ENCODE results near the gene NECTIN1. TPM values are rescaled to one million over a fixed set of nuclear protein-coding genes. Genes with fewer than 3 reads are reported as not detected.

The NECTIN1 gene
- total RNA-seq, 1 donor from 2014 or later, result 85.3 TPM

DNA sequence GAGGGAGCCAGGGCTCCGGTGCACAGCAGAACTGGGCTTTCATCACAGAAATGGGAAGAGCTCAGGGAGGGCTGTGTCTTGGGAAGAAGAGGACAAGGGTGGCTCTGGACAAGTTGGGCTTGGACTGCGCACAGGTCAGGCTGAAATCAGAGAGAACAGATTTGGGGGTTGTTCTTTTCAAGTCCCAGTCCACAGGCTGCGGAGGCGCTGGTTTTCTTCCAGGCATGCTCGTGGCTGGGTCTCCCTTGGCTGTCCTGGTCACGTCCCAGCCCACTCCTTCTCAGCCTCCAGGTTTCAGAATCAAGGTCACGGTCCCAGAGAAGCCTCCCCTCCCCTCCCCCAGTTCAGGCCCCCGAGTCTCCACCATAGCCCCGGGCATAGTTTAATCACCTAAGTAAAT lies 17.0 kb downstream of the NECTIN1 start:
- DNase-seq (ENCODE audit: low read depth) (no peak), FAIRE-seq (no peak)
- TF ChIP-seq, protein P1, sequence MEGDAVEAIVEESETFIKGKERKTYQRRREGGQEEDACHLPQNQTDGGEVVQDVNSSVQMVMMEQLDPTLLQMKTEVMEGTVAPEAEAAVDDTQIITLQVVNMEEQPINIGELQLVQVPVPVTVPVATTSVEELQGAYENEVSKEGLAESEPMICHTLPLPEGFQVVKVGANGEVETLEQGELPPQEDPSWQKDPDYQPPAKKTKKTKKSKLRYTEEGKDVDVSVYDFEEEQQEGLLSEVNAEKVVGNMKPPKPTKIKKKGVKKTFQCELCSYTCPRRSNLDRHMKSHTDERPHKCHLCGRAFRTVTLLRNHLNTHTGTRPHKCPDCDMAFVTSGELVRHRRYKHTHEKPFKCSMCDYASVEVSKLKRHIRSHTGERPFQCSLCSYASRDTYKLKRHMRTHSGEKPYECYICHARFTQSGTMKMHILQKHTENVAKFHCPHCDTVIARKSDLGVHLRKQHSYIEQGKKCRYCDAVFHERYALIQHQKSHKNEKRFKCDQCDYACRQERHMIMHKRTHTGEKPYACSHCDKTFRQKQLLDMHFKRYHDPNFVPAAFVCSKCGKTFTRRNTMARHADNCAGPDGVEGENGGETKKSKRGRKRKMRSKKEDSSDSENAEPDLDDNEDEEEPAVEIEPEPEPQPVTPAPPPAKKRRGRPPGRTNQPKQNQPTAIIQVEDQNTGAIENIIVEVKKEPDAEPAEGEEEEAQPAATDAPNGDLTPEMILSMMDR (IDR thresholded peaks at IDR 0.05; ENCODE audit: insufficient read depth, low read length, severe bottlenecking), result no peak
- no peaks in the 10 kb centered on the region for H3K27me3 ChIP-seq (ENCODE audit: control insufficient read depth, insufficient read depth, low read length)
- H3K4me3 ChIP-seq (ENCODE audit: low read depth, low read length), result no peak overlapping the region
- peaks cover 41% of the 10 kb centered on the region for H3K36me3 ChIP-seq (ENCODE audit: control insufficient read depth, insufficient read depth, low read length)

DNA sequence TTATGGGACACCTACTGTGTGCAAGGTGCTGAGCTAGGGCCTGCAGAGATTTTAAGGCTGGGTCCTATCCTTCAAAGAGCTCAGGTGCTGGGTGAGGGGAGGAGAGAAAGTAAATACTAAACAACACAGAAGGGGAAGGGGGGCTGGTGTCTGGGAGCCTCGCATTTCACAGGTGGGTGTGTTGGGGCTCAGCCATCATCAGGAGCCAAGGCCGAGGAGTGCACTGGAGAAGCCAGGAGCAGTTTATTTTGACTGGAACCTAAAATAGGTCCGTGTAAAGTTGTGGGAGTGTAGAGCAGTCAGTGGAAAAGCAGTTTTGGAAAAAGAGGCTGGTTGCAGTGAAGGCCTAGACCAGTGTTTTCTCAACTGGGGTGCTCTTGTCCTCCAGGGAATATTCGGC lies 17.5 kb downstream of the NECTIN1 start:
- Histone ChIP-seq H3K4me3 (ENCODE audit: low read depth, low read length) (no peak overlapping the region), H3K36me3 (ENCODE audit: control insufficient read depth, insufficient read depth, low read length) (peaks cover 39% of the 10 kb centered on the region), H3K27me3 (ENCODE audit: control insufficient read depth, insufficient read depth, low read length) (no peaks in the 10 kb centered on the region)
- FAIRE-seq, result no peak
- no peak for DNase-seq (ENCODE audit: low read depth)
- TF ChIP-seq, protein P1 (IDR thresholded peaks at IDR 0.05; ENCODE audit: insufficient read depth, low read length, severe bottlenecking), result no peak

DNA sequence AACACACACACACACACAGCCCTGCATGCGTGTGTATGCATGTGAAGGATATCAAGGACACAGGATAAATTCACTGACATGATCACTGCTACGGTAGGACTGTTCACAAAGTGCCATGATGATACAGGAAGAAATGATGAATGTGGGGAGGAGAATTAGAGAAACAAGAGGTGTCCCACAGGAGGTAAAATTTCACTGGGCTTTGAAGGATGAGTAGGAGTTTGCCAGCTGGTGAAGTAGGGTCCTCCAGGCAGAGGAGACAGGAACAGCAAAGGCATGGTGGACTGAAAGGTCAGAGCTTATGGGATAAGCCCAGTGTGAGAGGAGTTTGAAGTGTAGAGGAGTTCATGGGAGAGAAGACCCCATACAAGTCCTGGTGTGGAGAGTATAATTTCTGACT lies 18.6 kb downstream of the NECTIN1 start:
- no peak for FAIRE-seq
- peaks cover 38% of the 10 kb centered on the region for H3K36me3 ChIP-seq (ENCODE audit: control insufficient read depth, insufficient read depth, low read length)

DNA sequence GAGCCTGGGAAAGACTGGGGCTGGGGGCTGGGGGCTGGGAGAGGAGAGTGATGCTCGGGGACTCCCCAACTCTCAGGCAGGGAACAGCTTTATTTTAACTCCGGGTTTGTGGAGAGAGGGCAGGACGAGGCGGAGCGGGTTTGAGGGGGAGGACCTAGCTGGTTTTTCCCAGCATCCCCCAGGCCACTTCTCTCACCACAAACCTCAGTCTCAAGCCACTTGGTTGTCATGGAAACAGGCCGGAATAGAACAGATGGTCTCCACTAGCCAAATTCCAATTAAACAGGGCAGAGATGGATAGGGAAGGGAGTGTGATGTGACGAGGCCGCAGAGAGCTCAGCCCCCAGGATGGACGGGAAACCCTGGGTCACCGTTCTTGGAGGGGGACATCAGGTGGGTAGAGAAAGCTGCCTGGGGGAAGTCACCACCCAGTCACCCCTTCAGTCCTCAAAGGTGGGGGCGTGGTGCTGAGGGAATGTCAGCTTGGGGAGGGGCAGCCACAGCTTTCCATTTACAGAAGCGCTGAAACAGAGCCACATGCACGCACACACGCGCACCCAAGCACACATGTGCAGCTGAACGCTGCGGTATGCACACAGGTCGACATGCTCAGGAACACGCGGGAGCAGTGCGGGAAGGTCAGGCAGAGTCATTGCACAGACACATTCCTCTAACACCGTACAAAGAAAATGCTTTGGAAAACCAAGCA lies 19.2 kb downstream of the NECTIN1 start:
- H3K36me3 ChIP-seq (ENCODE audit: control insufficient read depth, insufficient read depth, low read length), result peaks cover 38% of the 10 kb centered on the region
- no peak for DNase-seq (ENCODE audit: low read depth)
- no peaks in the 10 kb centered on the region for H3K27me3 ChIP-seq (ENCODE audit: control insufficient read depth, insufficient read depth, low read length)
- TF ChIP-seq, protein P1 (IDR thresholded peaks at IDR 0.05; ENCODE audit: insufficient read depth, low read length, severe bottlenecking), result no peak
- H3K4me3 ChIP-seq (ENCODE audit: low read depth, low read length), result no peak overlapping the region
- no peak for FAIRE-seq

More for the DNA sequence above, 18.6 kb downstream of the NECTIN1 start:
- DNase-seq (ENCODE audit: low read depth), result no peak
- TF ChIP-seq, protein P1 (IDR thresholded peaks at IDR 0.05; ENCODE audit: insufficient read depth, low read length, severe bottlenecking), result no peak
- no peak overlapping the region for H3K4me3 ChIP-seq (ENCODE audit: low read depth, low read length)
- no peaks in the 10 kb centered on the region for H3K27me3 ChIP-seq (ENCODE audit: control insufficient read depth, insufficient read depth, low read length)

DNA sequence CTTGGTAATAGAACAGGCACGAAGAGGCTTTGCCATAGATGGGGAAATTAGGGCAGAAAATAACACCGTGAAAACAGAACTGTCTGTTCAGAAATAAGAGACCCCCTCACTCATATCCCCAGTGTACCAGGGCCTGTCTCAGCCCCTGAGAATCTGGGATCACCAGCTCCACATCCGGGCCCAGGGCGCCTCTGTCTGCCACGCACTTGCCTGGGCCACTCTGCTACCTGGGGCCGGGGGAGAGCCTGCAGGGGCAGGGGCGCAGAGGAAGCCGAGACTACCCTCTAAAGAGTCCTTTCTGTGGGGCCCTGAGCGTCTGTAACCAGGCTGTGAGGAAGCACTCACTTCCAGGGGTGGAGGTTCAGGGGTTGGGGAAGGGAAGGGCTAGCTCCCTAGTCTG lies 19.8 kb downstream of the NECTIN1 start:
- peaks cover 39% of the 10 kb centered on the region for H3K36me3 ChIP-seq (ENCODE audit: control insufficient read depth, insufficient read depth, low read length)
- TF ChIP-seq, protein P1 (IDR thresholded peaks at IDR 0.05; ENCODE audit: insufficient read depth, low read length, severe bottlenecking), result no peak
- H3K27me3 ChIP-seq (ENCODE audit: control insufficient read depth, insufficient read depth, low read length), result no peaks in the 10 kb centered on the region
- no peak overlapping the region for H3K4me3 ChIP-seq (ENCODE audit: low read depth, low read length)
- FAIRE-seq (no peak), DNase-seq (ENCODE audit: low read depth) (no peak)

DNA sequence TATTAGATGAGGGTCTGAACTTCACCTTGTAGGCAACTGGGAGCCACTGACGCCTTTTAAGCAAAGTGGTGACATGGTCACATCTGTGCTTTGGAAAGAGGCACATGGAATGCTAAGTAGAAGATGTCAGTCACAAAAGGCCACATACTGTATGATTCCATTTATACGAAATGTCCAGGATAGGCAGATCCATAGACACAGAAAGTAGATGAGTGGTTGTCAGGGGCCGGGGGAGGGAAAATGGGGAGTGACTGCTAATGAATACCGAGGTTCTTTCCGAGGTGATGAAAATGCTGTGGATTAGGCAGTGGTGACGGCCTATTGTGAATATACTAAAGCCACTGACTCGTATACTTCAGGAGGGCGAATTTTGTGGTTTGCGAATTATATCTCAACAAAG lies 20.6 kb downstream of the NECTIN1 start:
- TF ChIP-seq, protein P1 (IDR thresholded peaks at IDR 0.05; ENCODE audit: insufficient read depth, low read length, severe bottlenecking), result no peak
- H3K36me3 ChIP-seq (ENCODE audit: control insufficient read depth, insufficient read depth, low read length), result peaks cover 38% of the 10 kb centered on the region
- H3K27me3 ChIP-seq (ENCODE audit: control insufficient read depth, insufficient read depth, low read length), result no peaks in the 10 kb centered on the region
- FAIRE-seq, result no peak
- H3K4me3 ChIP-seq (ENCODE audit: low read depth, low read length), result no peak overlapping the region
- no peak for DNase-seq (ENCODE audit: low read depth)
